ENCODE results near the gene VNN1.

The VNN1 gene

DNA sequence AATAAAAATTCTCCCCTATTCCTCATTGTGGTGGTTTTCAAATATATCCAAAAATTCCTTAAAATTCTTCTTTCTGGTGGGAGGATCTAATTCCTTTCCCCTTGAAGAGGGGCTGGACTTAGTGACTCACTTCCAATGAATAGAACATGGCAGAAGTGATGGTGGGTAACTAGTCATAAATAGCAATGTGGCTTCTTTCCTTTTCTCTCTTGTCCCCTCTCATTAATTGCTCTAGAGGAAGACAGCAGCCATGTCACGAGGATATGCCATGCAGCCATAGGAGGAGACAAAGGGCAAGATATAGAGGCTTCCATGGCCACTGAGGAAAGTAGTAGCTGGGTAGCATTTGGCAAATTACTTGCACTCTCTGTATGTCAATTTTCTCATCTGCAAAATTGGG is 38.0 kb upstream of the VNN1 start:
- Histone ChIP-seq H3K27ac (ENCODE audit: poor library complexity, severe bottlenecking) (no peak overlapping the region), H3K4me3 (ENCODE audit: severe bottlenecking) (no peak overlapping the region), H3K36me3 (ENCODE audit: low read depth) (no peaks in the 10 kb centered on the region), H3K4me1 (ENCODE audit: insufficient read depth, poor library complexity, severe bottlenecking) (peaks cover 16% of the 10 kb centered on the region), H3K9me3 (ENCODE audit: severe bottlenecking) (no peaks in the 10 kb centered on the region), H3K27me3 (ENCODE audit: insufficient read depth, poor library complexity, severe bottlenecking) (no peaks in the 10 kb centered on the region)
- DNase-seq (ENCODE audit: low spot score): no peak
- TF ChIP-seq, protein P1, sequence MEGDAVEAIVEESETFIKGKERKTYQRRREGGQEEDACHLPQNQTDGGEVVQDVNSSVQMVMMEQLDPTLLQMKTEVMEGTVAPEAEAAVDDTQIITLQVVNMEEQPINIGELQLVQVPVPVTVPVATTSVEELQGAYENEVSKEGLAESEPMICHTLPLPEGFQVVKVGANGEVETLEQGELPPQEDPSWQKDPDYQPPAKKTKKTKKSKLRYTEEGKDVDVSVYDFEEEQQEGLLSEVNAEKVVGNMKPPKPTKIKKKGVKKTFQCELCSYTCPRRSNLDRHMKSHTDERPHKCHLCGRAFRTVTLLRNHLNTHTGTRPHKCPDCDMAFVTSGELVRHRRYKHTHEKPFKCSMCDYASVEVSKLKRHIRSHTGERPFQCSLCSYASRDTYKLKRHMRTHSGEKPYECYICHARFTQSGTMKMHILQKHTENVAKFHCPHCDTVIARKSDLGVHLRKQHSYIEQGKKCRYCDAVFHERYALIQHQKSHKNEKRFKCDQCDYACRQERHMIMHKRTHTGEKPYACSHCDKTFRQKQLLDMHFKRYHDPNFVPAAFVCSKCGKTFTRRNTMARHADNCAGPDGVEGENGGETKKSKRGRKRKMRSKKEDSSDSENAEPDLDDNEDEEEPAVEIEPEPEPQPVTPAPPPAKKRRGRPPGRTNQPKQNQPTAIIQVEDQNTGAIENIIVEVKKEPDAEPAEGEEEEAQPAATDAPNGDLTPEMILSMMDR (IDR thresholded peaks at IDR 0.05; ENCODE audit: poor library complexity, severe bottlenecking): no peak
- peak; percentile 14; the same call in 1 of the 3 replicates for ATAC-seq (ENCODE audit: low read depth)

DNA sequence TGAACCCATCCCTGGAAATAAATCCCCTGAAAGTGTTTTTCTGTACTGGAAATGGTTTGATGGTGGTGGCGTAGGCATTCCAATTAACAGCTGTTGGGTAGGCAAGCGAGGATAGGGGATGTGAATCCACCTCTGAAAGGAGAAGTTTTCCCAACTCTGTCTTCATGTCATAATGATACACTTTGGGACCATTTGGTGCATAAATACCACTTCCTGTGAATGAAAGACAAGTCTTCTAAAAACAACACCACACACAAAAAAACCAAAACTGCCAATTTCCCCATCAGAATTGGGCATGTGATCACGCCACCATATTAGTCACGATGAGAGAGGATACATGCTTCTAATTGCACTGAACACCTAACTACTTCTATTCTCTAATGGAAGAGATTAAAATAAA is 37.5 kb upstream of the VNN1 start:
- TF ChIP-seq, protein P1 (IDR thresholded peaks at IDR 0.05; ENCODE audit: poor library complexity, severe bottlenecking): no peak
- no peak for DNase-seq (ENCODE audit: low spot score)
- Histone ChIP-seq H3K27ac (ENCODE audit: poor library complexity, severe bottlenecking) (no peak overlapping the region), H3K4me3 (ENCODE audit: severe bottlenecking) (no peak overlapping the region), H3K27me3 (ENCODE audit: insufficient read depth, poor library complexity, severe bottlenecking) (no peaks in the 10 kb centered on the region), H3K9me3 (ENCODE audit: severe bottlenecking) (no peaks in the 10 kb centered on the region), H3K4me1 (ENCODE audit: insufficient read depth, poor library complexity, severe bottlenecking) (peaks cover 16% of the 10 kb centered on the region), H3K36me3 (ENCODE audit: low read depth) (no peaks in the 10 kb centered on the region)
- ATAC-seq (ENCODE audit: low read depth): no peak

DNA sequence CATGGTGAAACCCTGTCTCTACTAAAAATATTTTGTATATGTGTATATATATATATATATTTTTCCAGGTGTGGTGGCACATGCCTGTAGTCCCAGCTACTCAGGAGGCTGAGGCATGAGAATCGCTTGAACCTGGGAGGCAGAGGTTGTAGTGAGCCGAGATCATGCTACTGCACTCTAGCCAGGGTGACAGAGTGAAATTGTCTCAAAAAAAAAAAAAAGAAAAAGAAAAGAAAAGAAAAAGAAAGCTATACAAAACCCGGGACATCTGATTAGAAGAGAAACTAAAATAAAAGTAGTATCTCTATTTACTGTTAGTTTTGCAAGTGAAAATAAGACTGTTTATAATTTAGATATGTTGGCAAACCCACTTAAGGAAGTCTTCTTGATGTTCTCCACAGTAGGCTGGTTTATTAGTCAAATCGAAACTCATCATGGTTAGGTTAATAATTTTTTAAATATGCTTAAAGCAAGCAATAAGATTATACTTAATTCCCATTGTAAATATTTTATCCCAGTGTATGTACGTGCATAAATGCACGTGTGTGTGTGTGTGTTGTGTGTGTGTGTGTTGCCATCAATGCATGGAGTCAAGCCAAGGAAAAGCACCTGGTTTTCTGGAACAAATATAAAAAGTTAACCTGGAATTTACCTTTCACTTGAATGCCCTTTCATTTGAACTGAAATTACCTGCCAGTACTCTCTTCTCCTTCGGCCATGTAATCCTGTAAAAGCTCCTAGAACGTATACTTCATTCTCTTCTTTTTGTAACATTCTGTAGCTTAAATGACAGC is 36.8 kb upstream of the VNN1 start:
- no peak for DNase-seq (ENCODE audit: low spot score)
- Histone ChIP-seq H3K9me3 (ENCODE audit: severe bottlenecking) (no peaks in the 10 kb centered on the region), H3K4me3 (ENCODE audit: severe bottlenecking) (no peak overlapping the region), H3K27ac (ENCODE audit: poor library complexity, severe bottlenecking) (no peak overlapping the region), H3K27me3 (ENCODE audit: insufficient read depth, poor library complexity, severe bottlenecking) (no peaks in the 10 kb centered on the region), H3K36me3 (ENCODE audit: low read depth) (no peaks in the 10 kb centered on the region), H3K4me1 (ENCODE audit: insufficient read depth, poor library complexity, severe bottlenecking) (peaks cover 16% of the 10 kb centered on the region)
- no peak for ATAC-seq (ENCODE audit: low read depth)
- TF ChIP-seq, protein P1 (IDR thresholded peaks at IDR 0.05; ENCODE audit: poor library complexity, severe bottlenecking): no peak

DNA sequence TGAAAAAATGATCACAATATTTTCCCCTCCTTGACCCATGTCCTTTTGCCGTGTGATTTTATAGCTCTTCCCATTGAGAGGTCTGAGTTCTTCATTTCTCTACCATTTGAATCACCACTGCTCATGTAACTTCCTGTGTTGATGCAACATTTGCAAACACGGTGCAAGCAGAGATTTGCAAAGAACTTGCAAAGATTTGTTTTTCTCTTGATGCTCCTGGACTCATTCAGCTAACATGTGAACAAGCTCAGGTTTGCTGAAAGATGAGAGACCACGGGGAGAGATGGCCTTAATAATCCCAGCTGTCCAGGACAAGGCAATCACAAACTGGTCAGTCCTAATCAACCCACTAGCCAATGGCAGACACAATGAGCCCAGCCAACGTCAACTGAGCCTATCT is 35.3 kb upstream of the VNN1 start:
- Histone ChIP-seq H3K9me3 (ENCODE audit: severe bottlenecking) (no peaks in the 10 kb centered on the region), H3K27ac (ENCODE audit: poor library complexity, severe bottlenecking) (no peak overlapping the region), H3K4me3 (ENCODE audit: severe bottlenecking) (no peak overlapping the region), H3K36me3 (ENCODE audit: low read depth) (no peaks in the 10 kb centered on the region), H3K27me3 (ENCODE audit: insufficient read depth, poor library complexity, severe bottlenecking) (no peaks in the 10 kb centered on the region), H3K4me1 (ENCODE audit: insufficient read depth, poor library complexity, severe bottlenecking) (peaks cover 16% of the 10 kb centered on the region)
- no peak for DNase-seq (ENCODE audit: low spot score)
- TF ChIP-seq, protein P1 (IDR thresholded peaks at IDR 0.05; ENCODE audit: poor library complexity, severe bottlenecking): no peak
- ATAC-seq (ENCODE audit: low read depth): peak; percentile 50; the same call in 2 of the 3 replicates

DNA sequence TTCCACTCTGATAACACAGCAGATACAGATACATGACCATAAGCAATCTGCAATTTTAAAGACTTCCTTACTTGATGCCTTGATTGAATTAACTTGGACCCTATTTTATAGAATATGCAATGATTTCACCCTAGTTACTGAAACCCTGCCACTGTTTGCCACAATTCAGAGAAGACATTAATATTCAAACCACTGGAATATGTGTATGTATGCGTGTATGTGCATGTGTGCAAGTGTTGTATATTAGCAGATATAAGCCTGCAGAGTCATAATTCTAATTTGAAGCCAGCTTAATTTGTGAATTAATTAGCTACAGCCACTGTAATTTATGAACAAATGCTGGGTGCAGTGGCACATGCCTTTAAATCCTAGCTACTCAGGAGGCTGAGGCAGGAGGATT is 34.6 kb upstream of the VNN1 start:
- H3K27ac ChIP-seq (ENCODE audit: poor library complexity, severe bottlenecking): no peak overlapping the region
- H3K9me3 ChIP-seq (ENCODE audit: severe bottlenecking): no peaks in the 10 kb centered on the region
- DNase-seq (ENCODE audit: low spot score) (no peak), ATAC-seq (ENCODE audit: low read depth) (no peak)
- no peak overlapping the region for H3K4me3 ChIP-seq (ENCODE audit: severe bottlenecking)
- no peaks in the 10 kb centered on the region for H3K36me3 ChIP-seq (ENCODE audit: low read depth)
- no peaks in the 10 kb centered on the region for H3K27me3 ChIP-seq (ENCODE audit: insufficient read depth, poor library complexity, severe bottlenecking)
- H3K4me1 ChIP-seq (ENCODE audit: insufficient read depth, poor library complexity, severe bottlenecking): peaks cover 16% of the 10 kb centered on the region
- TF ChIP-seq, protein P1 (IDR thresholded peaks at IDR 0.05; ENCODE audit: poor library complexity, severe bottlenecking): no peak
